IMR-90 (cell line): ENCODE results near the gene LRP1B. TPM values are rescaled to one million over a fixed set of nuclear protein-coding genes. Genes with fewer than 3 reads are reported as not detected.

Experiments used
- ATAC-seq: fragments of 200-7000 bp; cut with Tn5 transposase; 2 replicates; pipeline ENCODE4 v1.9.1; 2020; ENCODE audit warnings: low read depth, mild to moderate bottlenecking, moderate library complexity
- BruUV-seq: library from RNA; stranded (reverse); fragments of 400-500 nt; replicated peaks from 2 replicates; lab custom pipeline; 2021; lab: Mats Ljungman, UMichigan
- CTCF ChIA-PET: fragments of 300-600 bp; formaldehyde crosslinking; extraction: SDS; loops from one replicate; lab custom pipeline; 2021; ENCODE audit warnings: antibody characterized with exemption; lab: Yijun Ruan, JAX
- POLR2A ChIA-PET: fragments of 300-600 bp; sonication (Branson Sonifier 250); formaldehyde crosslinking; loops from one replicate; lab custom pipeline; 2022; ENCODE audit warnings: antibody characterized with exemption; ENCODE audit not compliant: unreplicated experiment; lab: Charles Lee
- DNase-seq: peaks from one replicate; pipeline ENCODE4 v3.0.0; 2013
- H2AFZ ChIP-seq: replicated peaks from 2 replicates; pipeline ENCODE3; 2013; ENCODE audit warnings: low read length, mild to moderate bottlenecking; ENCODE audit not compliant: poor library complexity
- H2AK5ac ChIP-seq: 2 replicates; pipeline ENCODE4 v1.6.1; 2013; ENCODE audit warnings: low read depth, low read length, inconsistent platforms
- H2AK9ac ChIP-seq: replicated peaks from 2 replicates; pipeline ENCODE3; 2013; ENCODE audit warnings: mild to moderate bottlenecking, low read depth, low read length, moderate library complexity; ENCODE audit not compliant: poor library complexity
- H2BK120ac ChIP-seq: 2 replicates; pipeline ENCODE4 v1.6.1; 2013; ENCODE audit warnings: low read depth, low read length, inconsistent platforms
- H2BK15ac ChIP-seq: 3 replicates; pipeline ENCODE4 v1.6.1; 2013; ENCODE audit warnings: low read depth, low read length, inconsistent platforms
- H2BK20ac ChIP-seq: 2 replicates; pipeline ENCODE4 v1.6.1; 2013; ENCODE audit warnings: low read depth, mild to moderate bottlenecking, inconsistent platforms, low read length, moderate library complexity
- H2BK5ac ChIP-seq: 2 replicates; pipeline ENCODE4 v1.6.1; 2013; ENCODE audit warnings: mild to moderate bottlenecking, low read depth, low read length, inconsistent platforms; ENCODE audit not compliant: poor library complexity, severe bottlenecking
- H3K14ac ChIP-seq: replicated peaks from 2 replicates; pipeline ENCODE4 v1.6.1; 2013; ENCODE audit warnings: low read depth, low read length, inconsistent platforms
- H3K18ac ChIP-seq: 2 replicates; pipeline ENCODE4 v1.6.1; 2013; ENCODE audit warnings: low read depth, low read length, control low read depth
- H3K23ac ChIP-seq: 2 replicates; pipeline ENCODE4 v1.6.1; 2013; ENCODE audit warnings: low read depth, low read length, inconsistent platforms
- H3K27ac ChIP-seq: 2 replicates; pipeline ENCODE4 v1.5.1; 2013; ENCODE audit warnings: mild to moderate bottlenecking, control low read depth, low read length; ENCODE audit not compliant: insufficient read depth
- H3K27me3 ChIP-seq: 2 replicates; pipeline ENCODE4 v1.6.1; 2013; ENCODE audit warnings: low read length; ENCODE audit not compliant: control insufficient read depth, insufficient read depth
- H3K36me3 ChIP-seq: 2 replicates; pipeline ENCODE4 v1.6.1; 2013; ENCODE audit warnings: low read length, mixed read lengths; ENCODE audit not compliant: control insufficient read depth, insufficient read depth
- H3K4ac ChIP-seq: 2 replicates; pipeline ENCODE4 v1.6.1; 2013; ENCODE audit warnings: low read depth, low read length, inconsistent platforms
- H3K4me1 ChIP-seq: 2 replicates; pipeline ENCODE4 v1.6.1; 2013; ENCODE audit warnings: low read length, mixed read lengths; ENCODE audit not compliant: control insufficient read depth, insufficient read depth
- H3K4me2 ChIP-seq: 2 replicates; pipeline ENCODE4 v1.6.1; 2013; ENCODE audit warnings: low read depth, mild to moderate bottlenecking, control low read depth, low read length, moderate library complexity
- H3K4me3 ChIP-seq: 2 replicates; pipeline ENCODE4 v1.5.1; 2013; ENCODE audit warnings: low read depth, mild to moderate bottlenecking, control low read depth, low read length, moderate library complexity; ENCODE audit not compliant: insufficient read depth
- H3K56ac ChIP-seq: 2 replicates; pipeline ENCODE4 v1.6.1; 2013; ENCODE audit warnings: low read length, inconsistent platforms; ENCODE audit not compliant: insufficient read depth; ENCODE audit errors: extremely low read depth
- H3K79me1 ChIP-seq, 2 experiments: 2 replicates each; pipeline ENCODE4 v1.6.1; 2013; ENCODE audit warnings: low read length in 2 of 2, inconsistent platforms in 1 of 2, low read depth in 1 of 2
- H3K9ac ChIP-seq: 2 replicates; pipeline ENCODE4 v1.6.1; 2013; ENCODE audit warnings: low read depth, low read length, control low read depth
- H3K9me1 ChIP-seq: 2 replicates; pipeline ENCODE4 v1.6.1; 2013; ENCODE audit warnings: low read length, inconsistent platforms; ENCODE audit not compliant: insufficient read depth
- H3K9me3 ChIP-seq: 2 replicates; pipeline ENCODE4 v1.6.1; 2013; ENCODE audit warnings: low read length; ENCODE audit not compliant: control insufficient read depth, insufficient read depth
- H4K20me1 ChIP-seq: 2 replicates; pipeline ENCODE4 v1.6.1; 2013; ENCODE audit warnings: low read length, inconsistent platforms; ENCODE audit not compliant: insufficient read depth
- H4K5ac ChIP-seq: 2 replicates; pipeline ENCODE4 v1.6.1; 2013; ENCODE audit warnings: mild to moderate bottlenecking, low read depth, low read length, control low read depth
- H4K8ac ChIP-seq, 2 experiments: 2 replicates each; pipeline ENCODE4 v1.6.1; 2013; ENCODE audit warnings: low read depth in 2 of 2, low read length in 2 of 2, control low read depth in 1 of 2, inconsistent platforms in 1 of 2
- H4K91ac ChIP-seq: 2 replicates; pipeline ENCODE4 v1.6.1; 2013; ENCODE audit warnings: low read depth, low read length, inconsistent platforms; ENCODE audit not compliant: insufficient read depth
- BHLHE40 ChIP-seq: fragments of 150-350 bp; IDR thresholded peaks from 2 replicates; pipeline ENCODE4 v1.6.1; 2016; ENCODE audit warnings: mild to moderate bottlenecking, low read depth, low read length
- WGBS, 2 experiments: methylation state at CpG; one replicate each; pipeline versions ENCODE4 v1.1.5 to v1.1.7; 2013; ENCODE audit warnings: missing lambda C conversion rate in 2 of 2; ENCODE audit not compliant: insufficient read length in 1 of 2; ENCODE audit errors: extremely low coverage in 2 of 2; 5-methylcytosine and 5-hydroxymethylcytosine counted together
- dilution Hi-C: fragments of 300-500 bp; cut with HindIII; formaldehyde crosslinking; loops from one replicate; pipeline ENCODE4 v1.14.3; 2018; ENCODE audit warnings: low sequenced_read_pairs; ENCODE audit not compliant: unreplicated experiment
- in situ Hi-C: fragments of 300-500 bp; cut with MboI; formaldehyde crosslinking; loops from 3 replicates; pipeline ENCODE4 v1.14.3; 2019; ENCODE audit warnings: low sequenced_read_pairs, inconsistent platforms, mixed read lengths
- intact Hi-C: fragments of 100-400 bp; cut with micrococcal nuclease; formaldehyde crosslinking; loops from 2 replicates; pipeline ENCODE4 v1.10.0; 2022
- polyA plus RNA-seq, 3 experiments: library from polyadenylated mRNA; depleted of rRNA; stranded (reverse); fragments of >200 nt; gene quantifications; 2 replicates each; pipeline ENCODE4 v1.2.3, GENCODE V29; 2012; ENCODE audit warnings: low replicate concordance in 1 of 3
- total RNA-seq: library from RNA; depleted of rRNA; stranded (reverse); fragments of >200 nt; gene quantifications from 2 replicates; pipeline ENCODE4 v1.2.3, GENCODE V29; 2012
- TF ChIP-seq, protein P1 (sequence below): conservative IDR thresholded peaks from 2 replicates; pipeline ENCODE4 v1.5.1; 2012; ENCODE audit warnings: mild to moderate bottlenecking, low read depth, low read length, improper control_type of control experiment

LRP1B gene
- total and polyA plus RNA-seq, 2 of the 4 experiments (the other 2 are of a cell fraction): under 0.01 to 0.02 TPM

DNA sequence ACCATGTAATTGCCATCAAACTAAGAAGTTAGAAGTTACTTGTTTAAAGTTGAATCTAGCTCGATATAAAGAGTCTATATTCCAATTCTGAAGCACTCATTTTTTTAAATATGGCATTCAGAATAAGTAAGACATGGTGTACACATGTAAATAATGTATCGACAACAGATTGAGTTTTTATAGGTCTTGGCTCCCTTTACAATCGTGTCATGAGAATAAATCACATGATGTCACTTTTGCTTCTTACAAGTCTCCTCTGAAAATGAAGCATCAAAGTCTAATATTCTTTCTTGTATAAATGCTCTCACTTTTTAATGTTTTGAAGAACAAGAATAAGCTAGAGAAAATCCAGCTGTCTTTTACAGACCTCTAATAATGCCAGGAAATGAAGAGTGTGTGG, 33.1 kb downstream of the LRP1B start:
- no peaks in the 10 kb centered on the region for H4K20me1 ChIP-seq
- no peak overlapping the region for H4K91ac ChIP-seq
- no peaks in the 10 kb centered on the region for H3K4me1 ChIP-seq
- WGBS, 2 experiments: no CpG with 5 or more reads among the region's 3 CpGs
- H3K14ac ChIP-seq: no peak overlapping the region
- DNase-seq (no peak), ATAC-seq (no peak)
- H2AFZ ChIP-seq: no peak overlapping the region
- no peak overlapping the region for H3K4me2 ChIP-seq
- H4K8ac ChIP-seq: no peak overlapping the region
- H3K4me3 ChIP-seq: no peak overlapping the region
- no peak overlapping the region for H3K27ac ChIP-seq
- no peaks in the 10 kb centered on the region for H3K36me3 ChIP-seq
- no peaks in the 10 kb centered on the region for H3K9me3 ChIP-seq
- in situ Hi-C loops: no loop called here
- H2BK15ac ChIP-seq: no peak overlapping the region
- intact Hi-C loops: no loop called here
- no peaks in the 10 kb centered on the region for H3K27me3 ChIP-seq
- H3K18ac ChIP-seq: no peak overlapping the region
- H2BK5ac ChIP-seq: no peak overlapping the region
- no peak overlapping the region for H2AK9ac ChIP-seq
- no peak overlapping the region for H3K23ac ChIP-seq
- dilution Hi-C loops: no loop called here
- TF ChIP-seq, protein P1, sequence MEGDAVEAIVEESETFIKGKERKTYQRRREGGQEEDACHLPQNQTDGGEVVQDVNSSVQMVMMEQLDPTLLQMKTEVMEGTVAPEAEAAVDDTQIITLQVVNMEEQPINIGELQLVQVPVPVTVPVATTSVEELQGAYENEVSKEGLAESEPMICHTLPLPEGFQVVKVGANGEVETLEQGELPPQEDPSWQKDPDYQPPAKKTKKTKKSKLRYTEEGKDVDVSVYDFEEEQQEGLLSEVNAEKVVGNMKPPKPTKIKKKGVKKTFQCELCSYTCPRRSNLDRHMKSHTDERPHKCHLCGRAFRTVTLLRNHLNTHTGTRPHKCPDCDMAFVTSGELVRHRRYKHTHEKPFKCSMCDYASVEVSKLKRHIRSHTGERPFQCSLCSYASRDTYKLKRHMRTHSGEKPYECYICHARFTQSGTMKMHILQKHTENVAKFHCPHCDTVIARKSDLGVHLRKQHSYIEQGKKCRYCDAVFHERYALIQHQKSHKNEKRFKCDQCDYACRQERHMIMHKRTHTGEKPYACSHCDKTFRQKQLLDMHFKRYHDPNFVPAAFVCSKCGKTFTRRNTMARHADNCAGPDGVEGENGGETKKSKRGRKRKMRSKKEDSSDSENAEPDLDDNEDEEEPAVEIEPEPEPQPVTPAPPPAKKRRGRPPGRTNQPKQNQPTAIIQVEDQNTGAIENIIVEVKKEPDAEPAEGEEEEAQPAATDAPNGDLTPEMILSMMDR: no peak
- no peak for TF ChIP-seq BHLHE40
- no peak overlapping the region for H2BK120ac ChIP-seq
- H2BK20ac ChIP-seq: no peak overlapping the region
- no peak overlapping the region for H3K9ac ChIP-seq
- H3K79me1 ChIP-seq: no peaks in the 10 kb centered on the region
- no peak overlapping the region for H3K4ac ChIP-seq
- no peak overlapping the region for H3K56ac ChIP-seq
- BruUV-seq: no TSS peak
- POLR2A ChIA-PET: no interaction called here
- CTCF ChIA-PET: no interaction called here
- H3K9me1 ChIP-seq: no peaks in the 10 kb centered on the region
- no peak overlapping the region for H4K5ac ChIP-seq
- no peak overlapping the region for H2AK5ac ChIP-seq
